ENCODE measurements around the gene VHLL. TPM values are rescaled to one million over a fixed set of nuclear protein-coding genes. Genes with fewer than 3 reads are reported as not detected.

VHLL gene
- total and polyA plus RNA-seq, 2 of the 13 experiments (the other 11 are each of a cell fraction or from before 2014, with no cell fraction given), result 0.24 TPM; not detected in 1

GRCh38 chr1:156282479-156283222, 16.5 kb downstream of the VHLL start, which contains the start of gene SMG5 (continued):
- peak; percentile 48; the same call in 1 of the 2 replicates for TF ChIP-seq MEIS2 (CRISPR knock-in tag; IDR thresholded peaks at IDR 0.05)
- peak; percentile 99 for TF ChIP-seq HOXA3 (CRISPR knock-in tag; IDR thresholded peaks at IDR 0.05)
- no peak for TF ChIP-seq U2AF1 (optimal IDR thresholded peaks at IDR 0.05; ENCODE audit: low read depth, low read length)
- TF ChIP-seq E2F5 (CRISPR knock-in tag; conservative IDR thresholded peaks at IDR 0.05), result peak; percentile 67
- no peak for TF ChIP-seq ZNF549 (CRISPR knock-in tag; IDR thresholded peaks at IDR 0.05)
- TF ChIP-seq RFX5 (IDR thresholded peaks at IDR 0.05; ENCODE audit: low read depth, low read length), result no peak
- peak; percentile 31 for TF ChIP-seq TEAD3 (CRISPR knock-in tag; optimal IDR thresholded peaks at IDR 0.05; ENCODE audit: borderline replicate concordance)
- TF ChIP-seq ZBTB1 (CRISPR knock-in tag; IDR thresholded peaks at IDR 0.05; ENCODE audit: borderline replicate concordance), result no peak
- TF ChIP-seq TEAD2 (CRISPR knock-in tag; IDR thresholded peaks at IDR 0.05), result no peak
- peak; percentile 69; the same call in 1 of the 2 replicates for TF ChIP-seq GFI1 (CRISPR knock-in tag; IDR thresholded peaks at IDR 0.05; ENCODE audit: borderline replicate concordance)
- TF ChIP-seq ZNF782 (CRISPR knock-in tag; IDR thresholded peaks at IDR 0.05; ENCODE audit: borderline replicate concordance), result peak; percentile 73; the same call in 1 of the 2 replicates
- TF ChIP-seq ZNF513 (CRISPR knock-in tag; conservative IDR thresholded peaks at IDR 0.05), result no peak
- peak; percentile 61 for TF ChIP-seq SALL1 (CRISPR knock-in tag; IDR thresholded peaks at IDR 0.05)
- peak; percentile 35; the same call in 1 of the 2 replicates for TF ChIP-seq ZBTB39 (CRISPR knock-in tag; IDR thresholded peaks at IDR 0.05)
- peak; percentile 94 for TF ChIP-seq DMAP1 (CRISPR knock-in tag; IDR thresholded peaks at IDR 0.05)
- no peak for TF ChIP-seq RBM22 (optimal IDR thresholded peaks at IDR 0.05; ENCODE audit: low read length)
- TF ChIP-seq FIP1L1 (IDR thresholded peaks at IDR 0.05; ENCODE audit: borderline replicate concordance, insufficient read depth, low read depth, low read length), result no peak
- TF ChIP-seq TCF7L2 (IDR thresholded peaks at IDR 0.05; ENCODE audit: low read depth, low read length), result no peak
- peak; percentile 82 for TF ChIP-seq HDAC2 (CRISPR knock-in tag; IDR thresholded peaks at IDR 0.05)
- TF ChIP-seq ZNF431 (CRISPR knock-in tag; IDR thresholded peaks at IDR 0.05; ENCODE audit: borderline replicate concordance, low read depth), result peak; percentile 75; the same call in 1 of the 2 replicates
- 0 out of 2 replicates have a peak, but pooled peaks have one; percentile 26 for TF ChIP-seq ZMYM3 (CRISPR knock-in tag; IDR thresholded peaks at IDR 0.05)
- 0 out of 2 replicates have a peak, but pooled peaks have one; percentile 25 for TF ChIP-seq MIER2 (CRISPR knock-in tag; IDR thresholded peaks at IDR 0.05)
- TF ChIP-seq ZNF512 (CRISPR knock-in tag; IDR thresholded peaks at IDR 0.05), result no peak
- peak; percentile 95 for TF ChIP-seq TAF1 (CRISPR knock-in tag; IDR thresholded peaks at IDR 0.05)
- peak; percentile 91 for TF ChIP-seq MAX (IDR thresholded peaks at IDR 0.05)
